Activated naive CD4-positive, alpha-beta T cell treated with Interleukin-2 at 50 U/mL for 16 hours (primary cell): Measurements from ENCODE around the gene DAZAP1.

ENCODE experiments used
- DNase-seq: peaks from one replicate; pipeline ENCODE4 v3.0.0-alpha.2; 2020

Gene DAZAP1

GRCh38 chr19:1445932-1446712, 38.7 kb downstream of the DAZAP1 start:
- no peak for DNase-seq

GRCh38 chr19:1446713-1447481, 39.5 kb downstream of the DAZAP1 start:
- peak; percentile 31 for DNase-seq

GRCh38 chr19:1447504-1447903, 40.1 kb downstream of the DAZAP1 start:
- DNase-seq = no peak

- no peak for DNase-seq
These were observed 40.6 kb downstream of the DAZAP1 start for GRCh38 chr19:1447944-1448343.

GRCh38 chr19:1449467-1450442, 42.4 kb downstream of the DAZAP1 start, which contains the start of gene APC2:
Gene APC2 (plus strand): TSS chr19:1450121. CDS start chr19:1453002, 2,881 bp downstream.
- peak; percentile 29 for DNase-seq

- DNase-seq = no peak
These were observed 43.6 kb downstream of the DAZAP1 start for GRCh38 chr19:1450735-1451731.

GRCh38 chr19:1451916-1452801, 44.8 kb downstream of the DAZAP1 start:
- no peak for DNase-seq

GRCh38 chr19:1452802-1453524, 45.6 kb downstream of the DAZAP1 start:
- DNase-seq = no peak

- DNase-seq = no peak
These were observed 46.4 kb downstream of the DAZAP1 start for GRCh38 chr19:1453525-1454364.

GRCh38 chr19:1455002-1455335, 47.6 kb downstream of the DAZAP1 start:
- DNase-seq = no peak

GRCh38 chr19:1455336-1456120, 48.1 kb downstream of the DAZAP1 start:
- DNase-seq = peak; percentile 54

GRCh38 chr19:1456121-1456900, 48.9 kb downstream of the DAZAP1 start:
- no peak for DNase-seq

GRCh38 chr19:1457031-1457739, 49.8 kb downstream of the DAZAP1 start:
- no peak for DNase-seq

- no peak for DNase-seq
These were observed 50.5 kb downstream of the DAZAP1 start for GRCh38 chr19:1457892-1458291.

- DNase-seq = no peak
These were observed 52.1 kb downstream of the DAZAP1 start for GRCh38 chr19:1459479-1459878.
